Bone marrow (tissue), 2 donors: ENCODE measurements around the gene DDX21.

Source experiments
- DNase-seq, 2 donors: peaks; one replicate each; lab custom pipeline; 2025; lab: John Stamatoyannopoulos, UW

DDX21 gene

GRCh38 chr10:68988530-68989316 lies 32.8 kb downstream of the DDX21 start, which contains the start of gene KIFBP:
TSS of gene KIFBP (plus strand) at chr10:68988803. CDS start at chr10:68988833, 30 bp downstream.
- peak; percentile 70 to 96 for DNase-seq

GRCh38 chr10:68989317-68989990 lies 33.5 kb downstream of the DDX21 start:
- DNase-seq = no peak

GRCh38 chr10:68992636-68993440 lies 36.9 kb downstream of the DDX21 start:
- DNase-seq = no peak

- DNase-seq = no peak
Measured at GRCh38 chr10:68997211-68997610, 41.2 kb downstream of the DDX21 start.

- peak in 1 of 2 donors; percentile 66 for DNase-seq
Measured at GRCh38 chr10:69004821-69005220, 48.9 kb downstream of the DDX21 start.

- no peak for DNase-seq
Measured at GRCh38 chr10:69005704-69006485, 49.9 kb downstream of the DDX21 start.

- no peak for DNase-seq
Measured at GRCh38 chr10:69007260-69007659, 51.3 kb downstream of the DDX21 start.

GRCh38 chr10:69009360-69009759 lies 53.4 kb downstream of the DDX21 start:
- no peak for DNase-seq

GRCh38 chr10:69010151-69010640 lies 54.2 kb downstream of the DDX21 start:
- no peak for DNase-seq

- peak in 1 of 2 donors; percentile 35 for DNase-seq
Measured at GRCh38 chr10:69012778-69013177, 56.8 kb downstream of the DDX21 start.

- DNase-seq = no peak
Measured at GRCh38 chr10:69014171-69014570, 58.2 kb downstream of the DDX21 start.

GRCh38 chr10:69018613-69019012 lies 62.6 kb downstream of the DDX21 start:
- no peak for DNase-seq

- DNase-seq = no peak
Measured at GRCh38 chr10:69022611-69023010, 66.6 kb downstream of the DDX21 start.

- DNase-seq = no peak
Measured at GRCh38 chr10:69025370-69025896, 69.5 kb downstream of the DDX21 start.

GRCh38 chr10:69033256-69033655 lies 77.3 kb downstream of the DDX21 start:
- DNase-seq = no peak
